ENCODE data around the gene ATP11B. TPM values are rescaled to one million over a fixed set of nuclear protein-coding genes. Genes with fewer than 3 reads are reported as not detected.

The ATP11B gene
- total and polyA plus RNA-seq, 9 of the 15 experiments (the other 6 are each of a cell fraction or from before 2014, with no cell fraction given), result 11.9 to 68.7 (median 41.8) TPM

DNA sequence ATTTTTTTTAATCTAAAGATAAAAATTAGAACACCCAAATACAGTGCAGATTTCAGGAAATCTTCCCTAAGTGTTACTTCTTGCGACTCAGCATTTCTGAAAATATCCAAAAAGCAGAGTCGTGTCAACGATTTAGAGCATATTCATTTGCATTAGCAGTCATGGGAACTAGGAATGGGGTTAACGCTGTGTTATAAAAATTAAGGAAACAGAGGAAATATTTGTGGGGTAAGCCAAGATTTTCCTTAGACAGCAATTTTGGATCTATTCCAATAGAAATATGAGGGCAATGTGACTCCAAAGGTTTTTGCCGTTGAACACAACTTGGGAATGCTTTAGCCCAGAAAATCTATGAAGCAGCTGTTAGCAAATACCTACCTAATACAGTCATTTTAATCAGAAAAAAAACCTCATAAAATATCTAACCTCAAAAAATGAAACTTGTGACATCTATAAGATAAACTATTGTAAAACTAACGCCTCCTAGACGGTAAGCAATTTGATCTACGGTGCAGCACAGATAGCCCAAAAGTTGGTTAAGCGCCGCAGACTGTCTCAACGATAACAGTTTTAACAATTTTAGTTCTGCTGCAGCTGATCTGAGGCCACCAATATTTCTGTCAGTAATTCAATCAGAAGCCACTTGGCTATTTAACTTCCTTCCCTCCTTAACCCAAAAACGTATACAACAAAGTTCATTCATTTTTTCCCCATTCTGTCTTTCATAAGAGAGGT is 5.8 kb upstream of the ATP11B start (continued):
- TF ChIP-seq ZNF79 (CRISPR knock-in tag; IDR thresholded peaks at IDR 0.05; ENCODE audit: low read depth) (no peak), HMBOX1 (IDR thresholded peaks at IDR 0.05) (peak; percentile 92), TAF9B (IDR thresholded peaks at IDR 0.05; ENCODE audit: partially characterized antibody) (no peak), PHF20 (IDR thresholded peaks at IDR 0.05; ENCODE audit: partially characterized antibody) (no peak), THAP7 (CRISPR knock-in tag; IDR thresholded peaks at IDR 0.05) (no peak), CHD1 (IDR thresholded peaks at IDR 0.05; ENCODE audit: low read length) (no peak), KLF1 (tag; IDR thresholded peaks at IDR 0.05) (no peak), KHSRP (IDR thresholded peaks at IDR 0.05) (no peak), UBTF (IDR thresholded peaks at IDR 0.05; ENCODE audit: borderline replicate concordance in 1 of 2, low read depth in 2 of 2, low read length in 2 of 2) (no peak), FUS (optimal IDR thresholded peaks at IDR 0.05; ENCODE audit: low read depth, low read length) (no peak), TRIM25 (IDR thresholded peaks at IDR 0.05; ENCODE audit: borderline replicate concordance) (no peak), ZBTB33 (CRISPR knock-in tag; IDR thresholded peaks at IDR 0.05) (no peak), SRSF7 (optimal IDR thresholded peaks at IDR 0.05; ENCODE audit: low read depth, low read length) (no peak)
- TF ChIP-seq, protein P1, sequence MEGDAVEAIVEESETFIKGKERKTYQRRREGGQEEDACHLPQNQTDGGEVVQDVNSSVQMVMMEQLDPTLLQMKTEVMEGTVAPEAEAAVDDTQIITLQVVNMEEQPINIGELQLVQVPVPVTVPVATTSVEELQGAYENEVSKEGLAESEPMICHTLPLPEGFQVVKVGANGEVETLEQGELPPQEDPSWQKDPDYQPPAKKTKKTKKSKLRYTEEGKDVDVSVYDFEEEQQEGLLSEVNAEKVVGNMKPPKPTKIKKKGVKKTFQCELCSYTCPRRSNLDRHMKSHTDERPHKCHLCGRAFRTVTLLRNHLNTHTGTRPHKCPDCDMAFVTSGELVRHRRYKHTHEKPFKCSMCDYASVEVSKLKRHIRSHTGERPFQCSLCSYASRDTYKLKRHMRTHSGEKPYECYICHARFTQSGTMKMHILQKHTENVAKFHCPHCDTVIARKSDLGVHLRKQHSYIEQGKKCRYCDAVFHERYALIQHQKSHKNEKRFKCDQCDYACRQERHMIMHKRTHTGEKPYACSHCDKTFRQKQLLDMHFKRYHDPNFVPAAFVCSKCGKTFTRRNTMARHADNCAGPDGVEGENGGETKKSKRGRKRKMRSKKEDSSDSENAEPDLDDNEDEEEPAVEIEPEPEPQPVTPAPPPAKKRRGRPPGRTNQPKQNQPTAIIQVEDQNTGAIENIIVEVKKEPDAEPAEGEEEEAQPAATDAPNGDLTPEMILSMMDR (IDR thresholded peaks at IDR 0.05 in 2 of 3, conservative IDR thresholded peaks at IDR 0.05 in 1 of 3; ENCODE audit: insufficient read depth in 2 of 3, low read depth in 1 of 3, low read length in 3 of 3), result no peak
- TF ChIP-seq, protein P2, sequence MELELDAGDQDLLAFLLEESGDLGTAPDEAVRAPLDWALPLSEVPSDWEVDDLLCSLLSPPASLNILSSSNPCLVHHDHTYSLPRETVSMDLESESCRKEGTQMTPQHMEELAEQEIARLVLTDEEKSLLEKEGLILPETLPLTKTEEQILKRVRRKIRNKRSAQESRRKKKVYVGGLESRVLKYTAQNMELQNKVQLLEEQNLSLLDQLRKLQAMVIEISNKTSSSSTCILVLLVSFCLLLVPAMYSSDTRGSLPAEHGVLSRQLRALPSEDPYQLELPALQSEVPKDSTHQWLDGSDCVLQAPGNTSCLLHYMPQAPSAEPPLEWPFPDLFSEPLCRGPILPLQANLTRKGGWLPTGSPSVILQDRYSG (tag; conservative IDR thresholded peaks at IDR 0.05; ENCODE audit: low read depth), result no peak
